Mesothelial cell of epicardium (in vitro differentiated cells): ENCODE measurements around the gene SLC8A1. TPM values are rescaled to one million over a fixed set of nuclear protein-coding genes. Genes with fewer than 3 reads are reported as not detected.
A peak's percentile ranks its signal among the peaks of the same experiment; 100 is the strongest.

Experiments
- DNase-seq, 2 experiments: peaks; one replicate each; pipeline ENCODE4 v3.0.0; 2021; ENCODE audit warnings: low spot score in 2 of 2; ENCODE audit not compliant: unreplicated experiment in 2 of 2
- H3K27ac Mint-ChIP-seq: 2 replicates; pipeline ENCODE4 v1.8.0; 2021; ENCODE audit warnings: mixed read lengths
- H3K27me3 Mint-ChIP-seq: 2 replicates; pipeline ENCODE4 v1.8.0; 2021; ENCODE audit warnings: low read depth, mixed read lengths
- H3K36me3 Mint-ChIP-seq: 2 replicates; pipeline ENCODE4 v1.8.0; 2021; ENCODE audit warnings: mixed read lengths
- H3K4me1 Mint-ChIP-seq: 2 replicates; pipeline ENCODE4 v1.8.0; 2021; ENCODE audit warnings: mixed read lengths
- H3K4me3 Mint-ChIP-seq: 2 replicates; pipeline ENCODE4 v1.8.0; 2021; ENCODE audit warnings: mild to moderate bottlenecking, moderate library complexity, mixed read lengths
- H3K9me3 Mint-ChIP-seq: 2 replicates; pipeline ENCODE4 v1.8.0; 2021; ENCODE audit warnings: mixed read lengths
- total RNA-seq: library from RNA; stranded (reverse); gene quantifications from 3 replicates; pipeline ENCODE4 v1.2.1, GENCODE V29; 2021
- TF ChIP-seq, protein P1 (sequence below): fragments of 200-600 bp; sonication (generic); IDR thresholded peaks from one replicate; pipeline ENCODE4 v1.5.0; 2021; ENCODE audit warnings: antibody characterized with exemption; ENCODE audit not compliant: unreplicated experiment

Gene SLC8A1
- total RNA-seq, 1 donor from 2014 or later = 29.6 TPM

DNA sequence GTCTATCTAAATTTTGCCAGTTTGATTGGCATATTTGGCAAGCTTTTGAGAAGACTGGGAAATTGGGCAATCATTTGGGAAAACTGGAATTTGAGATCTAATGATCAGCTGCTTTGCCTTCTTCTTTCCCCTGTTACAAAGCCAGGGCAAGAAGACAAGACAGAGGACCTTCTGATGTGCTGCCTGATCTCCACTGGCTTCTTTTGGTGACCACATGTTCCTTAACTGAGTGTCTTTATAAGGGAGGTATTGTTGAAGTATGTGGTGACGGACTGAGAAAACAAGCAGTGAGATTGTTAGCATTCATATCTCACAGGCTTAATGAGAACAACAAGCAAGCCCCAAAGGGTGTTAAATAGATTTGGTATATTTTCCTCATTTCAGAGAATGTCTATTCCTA is 175.8 kb downstream of the SLC8A1 start:
- no peak overlapping the region for H3K27ac Mint-ChIP-seq
- TF ChIP-seq, protein P1, sequence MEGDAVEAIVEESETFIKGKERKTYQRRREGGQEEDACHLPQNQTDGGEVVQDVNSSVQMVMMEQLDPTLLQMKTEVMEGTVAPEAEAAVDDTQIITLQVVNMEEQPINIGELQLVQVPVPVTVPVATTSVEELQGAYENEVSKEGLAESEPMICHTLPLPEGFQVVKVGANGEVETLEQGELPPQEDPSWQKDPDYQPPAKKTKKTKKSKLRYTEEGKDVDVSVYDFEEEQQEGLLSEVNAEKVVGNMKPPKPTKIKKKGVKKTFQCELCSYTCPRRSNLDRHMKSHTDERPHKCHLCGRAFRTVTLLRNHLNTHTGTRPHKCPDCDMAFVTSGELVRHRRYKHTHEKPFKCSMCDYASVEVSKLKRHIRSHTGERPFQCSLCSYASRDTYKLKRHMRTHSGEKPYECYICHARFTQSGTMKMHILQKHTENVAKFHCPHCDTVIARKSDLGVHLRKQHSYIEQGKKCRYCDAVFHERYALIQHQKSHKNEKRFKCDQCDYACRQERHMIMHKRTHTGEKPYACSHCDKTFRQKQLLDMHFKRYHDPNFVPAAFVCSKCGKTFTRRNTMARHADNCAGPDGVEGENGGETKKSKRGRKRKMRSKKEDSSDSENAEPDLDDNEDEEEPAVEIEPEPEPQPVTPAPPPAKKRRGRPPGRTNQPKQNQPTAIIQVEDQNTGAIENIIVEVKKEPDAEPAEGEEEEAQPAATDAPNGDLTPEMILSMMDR = no peak
- no peaks in the 10 kb centered on the region for H3K9me3 Mint-ChIP-seq
- H3K27me3 Mint-ChIP-seq = no peaks in the 10 kb centered on the region
- H3K36me3 Mint-ChIP-seq = no peaks in the 10 kb centered on the region
- no peak overlapping the region for H3K4me3 Mint-ChIP-seq
- H3K4me1 Mint-ChIP-seq = peaks cover 52% of the 10 kb centered on the region
- DNase-seq = no peak

GRCh38 chr2:40274270-40274669 is 177.6 kb downstream of the SLC8A1 start:
- H3K27me3 Mint-ChIP-seq = no peaks in the 10 kb centered on the region
- H3K4me1 Mint-ChIP-seq = peaks cover 43% of the 10 kb centered on the region
- no peaks in the 10 kb centered on the region for H3K36me3 Mint-ChIP-seq
- TF ChIP-seq, protein P1 = no peak
- no peak for DNase-seq
- no peak overlapping the region for H3K4me3 Mint-ChIP-seq
- no peaks in the 10 kb centered on the region for H3K9me3 Mint-ChIP-seq
- no peak overlapping the region for H3K27ac Mint-ChIP-seq

GRCh38 chr2:40273734-40274182 is 178.1 kb downstream of the SLC8A1 start:
- Mint-ChIP-seq H3K27me3 (no peaks in the 10 kb centered on the region), H3K27ac (no peak overlapping the region), H3K9me3 (no peaks in the 10 kb centered on the region), H3K4me1 (peaks cover 38% of the 10 kb centered on the region), H3K36me3 (no peaks in the 10 kb centered on the region), H3K4me3 (no peak overlapping the region)
- TF ChIP-seq, protein P1 = no peak
- no peak for DNase-seq

DNA sequence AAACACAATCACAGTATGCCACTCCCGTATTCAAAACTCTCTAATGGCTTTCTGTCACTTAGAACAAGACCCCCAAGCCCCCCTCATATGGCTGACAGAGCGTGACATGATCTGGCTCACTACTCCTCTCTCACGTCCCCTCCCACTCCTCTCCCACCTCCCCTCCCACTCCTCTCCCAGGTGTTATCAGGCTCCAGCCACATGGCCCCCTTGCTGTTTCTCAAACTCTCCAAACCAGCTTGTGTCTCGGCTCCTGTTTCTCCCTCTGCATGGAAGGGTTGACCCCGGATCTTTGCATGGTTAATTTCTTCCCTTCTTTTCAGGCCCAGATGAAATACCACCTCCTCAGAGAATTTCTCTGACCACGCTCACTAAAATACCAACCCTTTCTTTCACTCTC is 180.8 kb downstream of the SLC8A1 start:
- Mint-ChIP-seq H3K9me3 (no peaks in the 10 kb centered on the region), H3K27ac (peak overlapping the region; percentile 51), H3K4me1 (peaks cover 55% of the 10 kb centered on the region), H3K27me3 (no peaks in the 10 kb centered on the region), H3K36me3 (no peaks in the 10 kb centered on the region), H3K4me3 (no peak overlapping the region)
- TF ChIP-seq, protein P1 = no peak
- no peak for DNase-seq

DNA sequence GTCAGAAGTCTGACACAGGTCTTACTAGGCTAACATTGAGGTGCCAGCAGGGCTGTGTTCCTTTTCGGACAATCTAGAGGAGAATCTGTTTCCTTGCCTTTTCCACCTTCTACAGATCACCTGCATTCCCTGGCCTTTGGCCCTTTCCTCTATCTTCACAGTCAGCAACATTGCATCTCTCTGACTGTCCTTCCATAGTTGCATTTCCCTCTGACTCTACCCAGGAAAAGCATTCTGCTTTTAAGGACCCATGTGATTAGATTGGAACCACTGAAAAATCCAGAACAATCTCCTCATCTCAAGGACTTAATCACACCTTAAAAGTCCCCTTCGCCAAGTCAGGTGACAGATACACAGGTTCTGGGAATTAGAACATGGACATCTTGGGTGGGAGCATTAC is 181.5 kb downstream of the SLC8A1 start:
- TF ChIP-seq, protein P1 = no peak
- H3K27ac Mint-ChIP-seq = no peak overlapping the region

DNA sequence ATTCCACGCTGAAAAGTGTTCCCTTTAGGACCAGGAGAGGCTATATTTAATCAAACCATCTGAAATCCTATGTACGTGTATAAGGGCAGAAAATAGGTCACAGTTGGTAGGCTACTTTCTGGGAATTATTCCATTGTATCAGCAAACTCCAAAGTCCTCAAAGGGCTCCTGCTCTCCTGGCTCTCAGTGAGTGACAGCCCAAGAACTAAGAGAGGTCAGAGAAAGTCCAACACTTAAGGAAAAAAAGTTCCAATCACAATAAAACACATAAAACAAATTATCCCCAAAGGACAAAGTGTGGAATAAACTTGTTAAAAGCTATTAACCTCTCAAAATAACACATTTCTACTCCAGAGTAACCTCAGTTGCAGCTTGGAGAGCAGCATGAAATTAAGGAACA is 183.3 kb downstream of the SLC8A1 start:
- H3K36me3 Mint-ChIP-seq = no peaks in the 10 kb centered on the region
- TF ChIP-seq, protein P1 = no peak
- no peak overlapping the region for H3K4me3 Mint-ChIP-seq
- DNase-seq = no peak
- peaks cover 58% of the 10 kb centered on the region for H3K4me1 Mint-ChIP-seq
- no peaks in the 10 kb centered on the region for H3K27me3 Mint-ChIP-seq
- H3K9me3 Mint-ChIP-seq = no peaks in the 10 kb centered on the region
- no peak overlapping the region for H3K27ac Mint-ChIP-seq

More for the DNA sequence above, 181.5 kb downstream of the SLC8A1 start:
- Mint-ChIP-seq H3K27me3 (no peaks in the 10 kb centered on the region), H3K4me1 (peaks cover 62% of the 10 kb centered on the region), H3K36me3 (no peaks in the 10 kb centered on the region), H3K9me3 (no peaks in the 10 kb centered on the region), H3K4me3 (no peak overlapping the region)
- DNase-seq = no peak
